Measurements from ENCODE around the gene SCN4A.

DNA sequence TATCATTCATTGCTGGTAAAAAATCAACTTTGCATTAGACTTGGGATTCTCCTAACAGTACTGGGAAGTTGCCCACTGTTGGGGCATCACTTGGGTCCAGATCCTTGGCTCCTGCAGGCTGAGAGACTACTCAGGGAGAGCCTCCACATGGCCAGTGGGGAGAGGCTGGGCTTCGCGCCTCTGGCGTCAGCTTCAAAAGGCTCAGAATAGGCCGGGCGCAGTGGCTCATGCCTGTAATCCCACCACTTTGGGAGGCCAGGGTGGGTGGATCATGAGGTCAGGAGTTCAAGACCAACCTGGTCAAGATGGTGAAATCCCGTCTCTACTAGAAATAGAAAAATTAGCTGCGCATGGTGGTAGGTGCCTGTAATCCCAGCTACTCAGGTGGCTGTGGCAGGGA, 58.2 kb downstream of the SCN4A start:
- TF ChIP-seq, protein P1, sequence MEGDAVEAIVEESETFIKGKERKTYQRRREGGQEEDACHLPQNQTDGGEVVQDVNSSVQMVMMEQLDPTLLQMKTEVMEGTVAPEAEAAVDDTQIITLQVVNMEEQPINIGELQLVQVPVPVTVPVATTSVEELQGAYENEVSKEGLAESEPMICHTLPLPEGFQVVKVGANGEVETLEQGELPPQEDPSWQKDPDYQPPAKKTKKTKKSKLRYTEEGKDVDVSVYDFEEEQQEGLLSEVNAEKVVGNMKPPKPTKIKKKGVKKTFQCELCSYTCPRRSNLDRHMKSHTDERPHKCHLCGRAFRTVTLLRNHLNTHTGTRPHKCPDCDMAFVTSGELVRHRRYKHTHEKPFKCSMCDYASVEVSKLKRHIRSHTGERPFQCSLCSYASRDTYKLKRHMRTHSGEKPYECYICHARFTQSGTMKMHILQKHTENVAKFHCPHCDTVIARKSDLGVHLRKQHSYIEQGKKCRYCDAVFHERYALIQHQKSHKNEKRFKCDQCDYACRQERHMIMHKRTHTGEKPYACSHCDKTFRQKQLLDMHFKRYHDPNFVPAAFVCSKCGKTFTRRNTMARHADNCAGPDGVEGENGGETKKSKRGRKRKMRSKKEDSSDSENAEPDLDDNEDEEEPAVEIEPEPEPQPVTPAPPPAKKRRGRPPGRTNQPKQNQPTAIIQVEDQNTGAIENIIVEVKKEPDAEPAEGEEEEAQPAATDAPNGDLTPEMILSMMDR (IDR thresholded peaks at IDR 0.05) = no peak
- TF ChIP-seq EZH2phosphoT487 (IDR thresholded peaks at IDR 0.05) (no peak), EZH2 (IDR thresholded peaks at IDR 0.05) (no peak)

Measured in neural progenitor cell (in vitro differentiated cells).